SIG-M5 treated with dmso at 0.1 percent for 504 hours (cell line): ENCODE measurements around the gene SNCB.

Experiments used
- DNase-seq: peaks from one replicate; lab custom pipeline; 2025; ENCODE audit not compliant: unreplicated experiment; lab: John Stamatoyannopoulos, UW

Gene SNCB

DNA sequence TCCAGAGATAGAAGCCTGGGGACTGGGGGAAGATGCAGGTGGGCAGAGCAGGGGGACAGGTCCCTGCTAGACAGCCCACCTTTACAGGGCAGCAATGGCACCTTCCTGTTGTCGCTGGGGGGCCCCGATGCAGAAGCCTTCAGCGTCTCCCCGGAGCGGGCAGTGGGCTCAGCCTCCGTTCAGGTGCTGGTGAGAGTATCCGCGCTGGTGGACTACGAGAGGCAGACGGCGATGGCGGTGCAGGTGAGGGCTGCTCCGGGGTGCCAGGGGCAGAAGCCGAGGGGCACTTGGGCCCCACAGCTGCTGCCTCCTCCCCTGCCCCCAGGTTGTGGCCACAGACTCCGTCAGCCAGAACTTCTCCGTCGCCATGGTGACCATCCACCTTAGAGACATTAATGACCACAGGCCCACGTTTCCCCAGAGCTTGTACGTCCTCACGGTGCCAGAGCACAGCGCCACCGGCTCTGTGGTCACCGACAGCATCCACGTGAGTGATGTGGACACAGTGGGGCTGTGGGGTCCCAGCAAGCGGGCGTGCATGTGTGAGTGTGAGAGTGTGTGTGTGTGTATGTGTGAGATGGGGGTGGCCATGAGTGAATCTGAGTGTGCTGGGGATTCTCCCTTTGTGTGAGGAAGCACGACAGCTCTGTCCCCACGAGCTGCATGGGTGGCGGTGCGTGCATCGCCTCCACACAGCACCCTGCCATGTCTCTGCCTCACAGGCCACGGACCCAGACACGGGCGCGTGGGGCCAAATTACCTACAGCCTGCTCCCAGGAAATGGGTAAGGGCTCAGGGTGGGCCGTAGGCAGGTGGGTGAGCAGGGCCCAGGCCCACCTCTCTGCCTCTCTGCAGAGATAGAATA, 52.8 kb downstream of the SNCB start:
- DNase-seq, result no peak

DNA sequence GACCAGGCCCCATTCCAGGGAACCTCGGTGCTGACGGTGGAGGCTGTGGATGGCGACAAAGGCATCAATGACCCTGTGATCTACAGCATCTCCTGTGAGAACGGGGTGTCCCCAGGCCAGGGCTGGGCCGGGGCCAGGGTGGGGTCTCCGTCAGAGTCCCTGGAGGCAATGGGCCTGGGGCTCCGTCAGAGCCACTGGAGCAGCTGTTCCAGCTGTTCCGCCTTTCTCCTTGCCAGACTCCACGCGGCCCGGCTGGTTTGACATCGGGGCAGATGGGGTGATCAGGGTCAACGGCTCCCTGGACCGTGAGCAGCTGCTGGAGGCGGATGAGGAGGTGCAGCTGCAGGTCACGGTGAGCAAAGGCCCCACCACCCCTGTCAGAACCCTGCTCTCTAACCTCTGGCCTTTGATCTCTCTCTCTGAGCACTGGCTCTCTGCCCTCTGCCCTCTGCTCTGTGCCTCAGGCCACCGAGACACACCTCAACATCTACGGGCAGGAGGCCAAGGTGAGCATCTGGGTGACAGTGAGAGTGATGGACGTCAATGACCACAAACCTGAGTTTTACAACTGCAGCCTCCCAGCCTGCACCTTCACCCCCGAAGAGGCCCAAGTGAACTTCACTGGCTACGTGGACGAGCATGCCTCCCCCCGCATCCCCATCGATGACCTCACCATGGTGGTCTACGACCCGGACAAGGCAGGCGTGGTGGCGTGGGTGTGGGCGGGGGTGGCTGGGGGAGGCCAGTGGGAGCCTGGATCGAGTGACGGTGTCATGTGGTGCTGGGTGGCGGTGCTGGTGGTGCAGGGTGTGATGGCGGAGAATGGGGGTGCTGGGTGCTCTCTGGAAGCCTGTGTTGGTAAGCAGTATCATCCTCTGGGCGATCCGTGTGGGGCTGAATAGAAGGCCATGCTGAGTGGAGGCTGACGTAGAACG, 54.6 kb downstream of the SNCB start:
- DNase-seq, result no peak

DNA sequence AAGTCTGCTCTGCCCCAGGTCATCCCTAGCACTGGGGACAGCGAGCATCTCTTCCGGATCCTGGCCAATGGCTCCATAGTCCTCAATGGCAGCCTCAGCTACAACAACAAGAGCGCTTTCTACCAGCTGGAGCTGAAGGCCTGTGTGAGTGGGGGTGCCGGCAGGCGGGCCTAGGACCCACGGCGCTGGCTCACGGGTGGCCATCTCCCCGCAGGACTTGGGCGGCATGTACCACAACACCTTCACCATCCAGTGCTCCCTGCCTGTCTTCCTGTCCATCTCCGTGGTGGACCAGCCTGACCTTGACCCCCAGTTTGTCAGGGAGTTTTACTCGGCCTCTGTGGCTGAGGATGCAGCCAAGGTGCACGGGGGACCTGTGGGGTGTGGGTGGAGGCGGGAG, 55.3 kb downstream of the SNCB start:
- DNase-seq, result no peak

DNA sequence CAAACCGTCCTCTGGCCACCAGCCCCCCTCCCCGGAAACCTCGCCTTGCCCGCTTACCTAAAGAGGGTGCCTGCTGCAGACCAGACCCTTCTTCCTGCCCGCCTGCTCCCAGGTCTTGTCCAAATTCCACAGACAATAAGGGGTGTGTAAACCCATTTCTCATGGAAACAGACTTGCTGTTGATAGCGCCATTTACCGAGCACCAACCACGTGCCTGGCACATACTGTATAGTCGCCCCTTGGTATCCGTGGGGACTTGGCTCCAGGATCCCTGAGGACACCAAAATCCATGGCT, 56.1 kb downstream of the SNCB start:
- DNase-seq, result no peak

DNA sequence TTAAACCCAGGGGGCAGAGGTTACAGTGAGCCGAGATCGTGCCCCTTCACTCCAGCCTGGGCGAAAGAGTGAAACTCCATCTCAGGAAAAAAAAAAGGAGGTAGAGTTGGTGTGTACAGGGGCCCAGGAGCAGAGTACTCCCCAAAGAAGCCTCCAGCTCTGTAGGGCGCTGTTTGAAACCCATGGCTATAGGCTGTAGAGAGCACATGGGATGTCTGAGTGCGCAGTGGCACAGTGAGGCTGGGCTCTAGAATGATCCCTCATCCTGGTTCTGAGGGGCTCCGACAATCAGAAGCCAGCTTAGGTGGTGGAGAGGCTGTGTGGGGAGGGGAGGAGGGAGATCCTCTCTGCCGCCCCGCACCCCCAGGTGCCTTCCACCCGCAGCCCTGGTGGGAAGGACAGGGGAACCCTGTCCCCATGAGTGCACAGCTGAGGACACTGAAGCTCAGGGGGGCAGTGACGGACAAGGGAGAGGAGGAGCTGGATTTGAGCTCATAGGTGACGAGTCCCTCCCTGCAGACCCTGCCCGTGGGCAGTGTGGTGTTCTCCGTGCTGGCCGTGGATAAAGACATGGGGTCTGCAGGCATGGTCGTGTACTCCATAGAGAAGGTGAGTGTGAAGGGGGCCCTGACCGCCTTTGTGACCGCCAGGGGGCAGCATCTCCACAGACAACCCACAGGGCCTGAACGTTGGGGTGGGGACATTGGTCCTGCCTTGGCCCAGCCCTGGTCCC, 56.6 kb downstream of the SNCB start:
- DNase-seq, result peak; percentile 26
